CD4-positive, alpha-beta T cell treated with Interleukin-1 beta for 1 hour (primary cell): ENCODE measurements around the gene ABCC11.
A peak's percentile ranks its signal among the peaks of the same experiment; 100 is the strongest.
"Not testable (repeated sequence)": the region's sequence is repeated elsewhere in the genome, so short reads cannot be mapped to it uniquely, and the experiment has no call there.

ENCODE experiments used
- DNase-seq, 2 donors: peaks; one replicate each; pipeline ENCODE4 v3.0.0-alpha.2; 2020 to 2022

The ABCC11 gene

DNA sequence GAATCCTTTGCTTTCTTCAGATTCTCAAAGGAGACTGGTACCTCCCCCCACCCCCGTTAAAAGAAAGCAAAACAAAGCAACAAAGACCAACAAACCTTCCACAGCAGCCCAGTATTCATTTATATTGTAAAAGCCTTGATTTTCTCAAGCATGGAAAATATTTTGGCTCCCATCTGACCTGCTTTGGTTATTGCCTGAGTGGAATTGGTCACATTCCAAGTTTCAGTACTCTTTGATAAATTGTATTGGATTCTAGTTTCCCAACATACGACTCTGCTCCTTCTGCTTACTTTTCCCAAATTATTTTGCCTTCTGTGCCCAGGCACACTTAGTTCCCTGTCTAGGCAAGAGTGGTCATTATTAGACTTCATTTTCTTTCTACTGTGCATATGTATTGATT lies 1.3 kb downstream of the ABCC11 start:
- DNase-seq = no peak

DNA sequence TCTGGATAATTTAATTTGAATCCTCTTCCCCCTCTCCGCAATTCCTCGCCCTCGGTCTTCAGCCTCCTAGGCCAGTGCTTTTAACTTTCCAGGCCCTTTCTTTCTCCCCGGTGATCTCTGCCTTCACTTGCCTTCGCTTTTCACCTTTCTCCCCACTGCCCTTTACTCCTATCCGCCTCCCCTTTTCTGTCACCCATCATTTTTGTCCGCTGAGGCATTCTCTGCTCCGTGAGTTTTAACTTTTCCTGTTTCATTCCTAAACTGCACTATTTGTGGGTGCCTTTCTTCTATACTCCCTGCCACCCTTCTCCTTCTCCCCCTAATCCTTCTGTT lies 2.5 kb downstream of the ABCC11 start:
- DNase-seq = no peak

DNA sequence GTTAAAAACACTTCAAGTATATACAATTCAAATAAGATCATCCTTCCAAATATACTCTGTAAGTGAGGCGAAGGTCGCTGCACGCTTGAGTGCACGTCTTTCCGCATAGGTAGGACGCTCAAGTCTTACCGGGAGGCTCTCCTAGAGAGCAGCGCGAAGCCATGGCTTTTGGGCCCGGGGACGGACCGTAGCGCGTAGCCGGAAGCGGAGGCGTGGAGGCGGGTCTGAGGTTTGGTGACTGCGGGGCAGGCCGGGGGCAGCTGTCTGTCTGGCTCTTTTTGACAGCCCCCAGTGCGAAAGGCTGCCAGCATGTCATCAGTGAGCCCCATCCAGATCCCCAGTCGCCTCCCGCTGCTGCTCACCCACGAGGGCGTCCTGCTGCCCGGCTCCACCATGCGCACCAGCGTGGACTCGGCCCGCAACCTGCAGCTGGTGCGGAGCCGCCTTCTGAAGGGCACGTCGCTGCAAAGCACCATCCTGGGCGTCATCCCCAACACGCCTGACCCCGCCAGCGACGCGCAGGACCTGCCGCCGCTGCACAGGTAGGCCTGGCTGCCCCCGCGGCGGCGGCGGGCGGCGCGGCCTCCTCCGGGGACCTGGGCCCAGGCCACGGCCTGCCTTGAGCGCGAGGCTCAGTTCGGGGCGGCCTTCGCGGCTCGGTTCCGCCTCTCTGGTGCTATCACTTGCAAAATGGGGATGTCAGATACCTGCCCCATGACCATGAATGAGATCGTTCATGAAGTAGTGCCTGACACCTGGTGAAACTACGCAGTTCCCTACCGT lies 3.1 kb downstream of the ABCC11 start, which contains the start of gene LONP2:
TSS of gene LONP2 (plus strand) at position 221 of the 783 bp plus-strand sequence. CDS start at position 310, 89 bp downstream.
- peak; percentile 89 to 92 for DNase-seq

DNA sequence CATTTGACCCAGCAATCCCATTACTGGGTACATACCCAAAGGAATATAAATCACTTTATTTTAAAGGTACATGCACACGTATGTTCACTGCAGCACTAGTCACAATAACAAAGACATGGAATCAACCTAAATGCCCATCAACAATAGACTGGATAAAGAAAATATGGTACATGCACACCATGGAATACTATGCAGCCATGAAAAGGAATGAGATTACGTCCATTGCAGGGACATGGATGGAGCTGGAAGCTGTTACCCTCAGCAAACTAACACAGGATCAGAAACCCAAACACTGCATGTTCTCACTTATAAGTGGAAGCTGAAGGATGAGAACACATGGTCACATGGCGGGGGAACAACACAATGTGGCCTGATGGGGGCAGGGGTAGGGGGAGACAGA lies 7.2 kb downstream of the ABCC11 start:
- DNase-seq = not testable (repeated sequence)

DNA sequence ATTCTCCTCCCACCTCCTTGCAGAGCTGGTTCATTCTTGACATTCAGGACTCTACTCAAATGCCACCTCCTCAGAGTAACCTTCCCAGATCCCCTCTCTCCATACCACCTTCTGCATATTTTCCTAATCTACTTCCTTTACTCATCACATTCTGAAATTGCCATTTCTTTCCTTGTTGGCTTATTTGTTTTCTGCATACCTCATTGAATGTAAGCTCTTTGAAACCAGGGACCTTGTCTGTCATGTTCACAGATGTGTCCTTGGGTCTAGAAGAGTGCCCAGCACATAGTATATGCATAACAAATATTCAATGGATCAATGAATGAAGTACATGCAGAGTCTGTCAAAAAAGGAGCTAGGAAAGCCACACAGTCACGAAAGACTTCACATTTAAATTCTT lies 11.1 kb downstream of the ABCC11 start:
- DNase-seq = no peak

DNA sequence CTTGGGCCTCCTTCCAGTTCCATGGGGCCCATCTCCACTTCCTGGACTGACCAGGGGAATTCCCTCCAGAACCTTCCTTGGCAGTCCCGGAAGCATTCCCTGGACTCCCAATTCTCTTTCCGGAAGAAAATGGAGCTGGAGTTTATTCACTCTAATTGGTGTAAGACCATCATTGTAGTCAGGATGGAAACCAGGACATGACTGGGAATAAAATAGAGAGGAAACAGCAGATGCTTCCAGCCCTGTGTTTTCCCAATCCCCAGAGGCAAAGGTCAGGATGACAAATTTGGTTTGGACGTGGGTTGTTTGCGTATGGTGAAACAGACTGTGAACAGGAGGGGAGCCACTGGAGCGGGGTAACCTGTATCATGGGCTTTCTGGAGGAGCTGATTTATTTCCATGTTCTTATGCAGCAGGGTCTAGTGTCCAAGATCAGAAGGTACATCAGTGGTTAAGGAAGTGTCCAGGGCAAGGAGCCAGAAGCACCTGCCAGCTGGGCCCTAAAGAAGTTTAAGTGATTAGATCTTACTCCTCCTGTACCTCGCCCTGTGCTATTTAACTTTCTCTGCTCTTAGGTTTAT lies 11.7 kb downstream of the ABCC11 start:
- DNase-seq = no peak

DNA sequence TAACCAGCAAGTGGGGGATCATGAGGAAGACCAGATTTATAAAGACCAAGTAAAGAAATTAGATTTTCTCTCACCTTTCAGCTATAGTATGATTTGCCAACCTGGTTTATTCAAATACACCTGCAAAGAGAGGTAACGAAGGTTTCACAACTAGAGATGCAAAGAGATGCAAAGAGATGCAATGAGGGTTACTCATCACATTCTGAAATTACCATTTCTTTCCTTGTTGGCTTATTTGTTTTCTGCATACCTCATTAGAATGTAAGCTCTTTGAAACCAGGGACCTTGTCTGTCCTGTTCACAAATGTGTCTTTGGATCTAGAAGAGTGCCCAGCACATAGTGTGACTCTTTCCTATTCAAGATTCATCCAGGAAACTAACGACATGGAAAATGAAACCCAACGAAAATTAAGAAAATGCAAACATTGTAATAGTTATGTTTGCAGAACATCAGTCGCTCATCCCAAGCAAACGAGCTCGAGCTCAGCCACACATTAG lies 12.2 kb downstream of the ABCC11 start:
- no peak for DNase-seq

DNA sequence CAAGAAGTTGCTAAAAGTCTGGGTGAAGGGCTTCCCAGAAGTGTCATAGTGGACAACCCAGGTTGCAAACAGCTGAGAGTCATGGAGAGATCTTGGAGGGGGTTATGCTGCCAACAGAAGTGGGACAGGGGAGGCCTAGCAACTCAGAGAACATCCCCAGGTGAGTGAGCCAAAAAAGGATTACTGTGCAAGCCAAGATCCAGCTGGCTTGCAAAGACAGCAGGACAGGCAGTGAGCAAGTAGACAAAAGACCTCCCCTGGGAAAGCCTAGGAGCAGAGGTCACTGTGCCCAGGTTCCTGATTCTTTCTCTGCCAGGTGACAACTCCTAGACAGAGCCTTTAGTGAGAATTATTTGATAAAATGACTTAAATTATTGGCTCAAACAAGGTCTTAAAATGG lies 12.7 kb downstream of the ABCC11 start:
- no peak for DNase-seq

DNA sequence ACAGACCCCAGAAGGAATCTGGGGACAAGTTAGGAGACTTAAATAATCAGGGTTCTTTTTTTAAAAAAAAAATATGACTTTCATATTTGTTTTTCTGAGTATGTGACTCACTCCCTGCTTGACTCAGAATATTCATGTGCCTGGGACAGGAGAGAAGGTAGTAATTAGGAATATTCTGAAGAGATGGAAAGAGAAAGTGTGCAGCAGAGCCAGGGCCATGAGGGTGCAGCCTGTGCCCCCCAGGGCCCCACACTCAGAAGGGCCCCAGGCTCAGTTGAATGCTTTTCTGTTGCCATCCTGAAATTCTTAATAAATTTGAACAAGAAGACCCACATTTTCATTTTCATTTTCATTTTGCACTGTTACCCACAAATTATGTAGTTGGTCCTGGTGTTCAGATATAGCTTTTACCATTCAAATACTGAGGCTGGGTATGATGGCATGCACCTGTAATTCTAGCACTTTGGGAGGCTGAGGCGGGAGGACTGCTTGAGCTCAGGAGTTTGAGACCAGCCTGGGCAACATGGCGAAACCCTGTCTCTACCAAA lies 14.8 kb downstream of the ABCC11 start:
- no peak for DNase-seq

DNA sequence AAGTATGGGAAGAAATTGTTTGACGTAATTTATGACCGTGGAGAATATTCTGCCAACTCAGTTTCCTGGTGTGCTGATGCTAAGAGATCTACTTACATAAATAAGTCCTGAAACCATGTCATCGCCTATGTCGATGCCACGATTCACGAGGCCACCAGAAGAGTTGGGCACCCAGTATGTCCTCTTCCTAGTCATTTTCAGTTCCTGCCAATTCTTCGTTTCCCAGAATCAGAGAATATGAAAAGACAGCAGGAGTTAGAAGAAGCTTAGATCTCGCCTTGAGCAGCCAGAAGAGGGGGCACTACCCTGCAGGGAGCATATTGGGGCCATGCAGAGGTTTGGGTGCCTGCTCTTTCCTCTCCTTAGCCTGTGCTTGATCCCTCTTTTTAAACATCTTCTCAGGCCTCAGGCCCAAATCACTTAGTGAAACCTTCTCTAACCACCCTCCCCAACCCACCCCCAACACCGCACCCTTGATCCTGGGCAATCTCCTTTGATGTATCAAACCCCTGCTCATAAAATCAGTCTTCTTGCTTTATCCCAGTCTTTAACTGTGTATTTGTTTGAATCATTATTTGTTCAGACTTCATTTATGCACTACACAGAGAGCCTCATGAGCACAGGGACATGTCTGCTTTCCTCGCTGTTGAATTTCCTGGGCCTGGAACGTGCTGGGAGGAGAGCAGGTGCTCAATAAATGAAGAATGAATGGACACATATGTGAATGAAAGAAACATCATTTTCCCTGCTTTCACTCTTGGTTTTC lies 15.4 kb downstream of the ABCC11 start:
- peak; percentile 5 to 12 for DNase-seq

DNA sequence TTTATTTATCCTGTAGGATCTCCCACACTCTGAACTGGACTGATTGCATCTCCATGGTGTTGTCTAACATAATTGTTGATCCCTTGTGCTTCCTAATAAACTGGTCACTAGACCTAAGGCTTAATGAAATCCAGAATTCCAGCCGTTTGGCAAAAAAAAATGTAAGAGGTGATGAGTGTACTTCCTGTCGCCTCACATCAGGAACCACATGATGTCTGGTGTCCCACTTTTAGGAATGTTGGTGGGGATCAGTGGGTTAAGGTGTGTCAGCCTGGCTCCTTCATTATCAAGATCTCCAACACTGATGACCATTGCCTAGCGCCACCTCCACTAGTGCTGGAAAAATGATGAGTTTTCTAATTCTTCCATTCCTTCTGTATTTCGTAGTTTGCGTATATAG lies 21.9 kb downstream of the ABCC11 start:
- DNase-seq = no peak

DNA sequence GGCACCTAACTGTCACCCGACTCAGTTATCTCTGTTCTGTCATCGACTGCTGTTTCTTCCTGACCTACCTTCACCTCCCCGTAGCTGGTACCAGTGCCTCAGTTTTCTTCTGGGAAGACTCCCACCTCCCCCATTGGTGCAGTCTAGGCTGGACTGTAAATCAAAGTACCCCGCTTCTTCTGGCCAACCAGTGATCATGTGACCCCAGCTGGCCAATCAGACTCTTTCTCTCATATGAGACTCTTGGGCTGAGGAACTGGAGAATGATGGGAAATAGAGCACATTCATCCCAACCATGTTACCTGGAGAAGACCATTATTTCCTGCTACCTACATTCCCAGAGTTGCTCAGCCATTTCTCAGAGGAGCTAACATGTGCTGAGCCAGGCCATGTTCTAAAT lies 23.8 kb downstream of the ABCC11 start:
- DNase-seq = no peak

DNA sequence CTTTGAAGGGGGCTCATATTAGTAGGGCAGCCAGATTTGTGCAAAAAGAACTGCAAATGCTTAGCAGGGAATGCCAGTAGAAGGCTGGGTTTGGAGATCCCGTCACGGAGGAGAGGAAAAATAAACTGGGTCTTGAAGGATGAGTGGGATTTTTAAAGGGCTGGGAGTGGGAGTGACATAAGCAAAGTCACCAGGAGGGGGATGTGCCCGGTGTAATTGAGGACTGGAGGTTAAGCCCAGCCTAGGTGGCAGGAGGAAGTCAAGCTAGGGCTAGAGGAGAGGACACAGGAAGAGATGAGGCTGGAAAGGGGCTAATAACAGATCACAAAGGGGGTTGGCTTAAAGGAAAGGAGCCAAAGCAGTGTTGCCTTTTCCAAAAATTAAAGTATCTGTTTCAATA lies 26.4 kb downstream of the ABCC11 start:
- DNase-seq = no peak

DNA sequence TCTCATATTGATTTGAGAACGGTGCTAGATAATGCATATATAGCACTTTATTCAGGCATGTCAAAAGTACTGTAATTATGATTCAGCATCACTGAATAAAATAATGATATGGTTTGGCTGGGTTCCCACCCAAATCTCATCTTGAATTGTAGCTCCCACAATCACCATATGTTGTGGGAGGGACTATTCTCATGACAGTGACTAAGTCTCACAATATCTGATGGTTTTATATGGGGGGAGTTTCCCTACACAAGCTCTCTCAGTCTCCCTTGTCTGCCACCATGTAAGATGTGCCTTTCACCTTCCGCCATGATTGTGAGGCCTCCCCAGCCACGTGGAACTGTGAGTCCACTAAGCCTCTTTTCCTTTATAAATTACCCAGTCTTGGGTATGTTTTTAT lies 28.9 kb downstream of the ABCC11 start:
- DNase-seq = no peak

DNA sequence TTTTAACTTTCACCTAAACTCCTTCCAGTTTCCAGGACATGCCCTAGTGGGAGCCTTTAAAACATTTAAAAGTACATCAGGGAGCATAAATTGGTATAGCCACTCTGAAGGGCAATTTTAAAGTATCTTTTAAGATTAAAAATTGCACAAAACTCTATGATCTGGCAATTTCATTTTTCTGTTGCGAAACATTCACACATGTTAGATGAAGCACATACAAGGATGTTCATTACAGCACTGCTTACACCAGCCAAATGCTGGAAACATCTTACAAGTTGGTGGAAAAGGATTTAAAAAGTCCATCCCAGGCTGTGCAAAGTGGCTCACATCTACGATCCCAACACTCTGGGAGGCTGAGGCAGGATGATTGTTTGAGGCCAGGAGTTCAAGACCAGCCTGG lies 29.6 kb downstream of the ABCC11 start:
- no peak for DNase-seq

DNA sequence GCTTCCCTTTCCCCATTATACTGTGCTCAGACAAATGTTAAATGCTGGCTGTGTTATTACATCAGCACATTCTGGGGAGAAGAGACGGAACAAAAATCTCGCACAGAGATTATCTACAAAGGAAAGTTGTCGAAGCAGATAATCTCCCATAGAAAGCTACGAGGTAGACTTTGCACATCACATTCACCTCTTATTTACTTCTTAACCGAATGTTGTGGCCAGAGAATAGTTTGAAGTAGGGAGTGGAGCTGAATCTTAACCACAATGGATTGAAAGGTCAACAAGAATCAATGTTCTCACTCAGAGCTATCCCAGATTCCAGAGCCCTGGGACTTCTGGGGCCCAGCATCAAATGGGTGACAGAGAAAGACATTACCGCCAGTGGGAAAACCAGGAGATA lies 31.6 kb downstream of the ABCC11 start:
- no peak for DNase-seq

DNA sequence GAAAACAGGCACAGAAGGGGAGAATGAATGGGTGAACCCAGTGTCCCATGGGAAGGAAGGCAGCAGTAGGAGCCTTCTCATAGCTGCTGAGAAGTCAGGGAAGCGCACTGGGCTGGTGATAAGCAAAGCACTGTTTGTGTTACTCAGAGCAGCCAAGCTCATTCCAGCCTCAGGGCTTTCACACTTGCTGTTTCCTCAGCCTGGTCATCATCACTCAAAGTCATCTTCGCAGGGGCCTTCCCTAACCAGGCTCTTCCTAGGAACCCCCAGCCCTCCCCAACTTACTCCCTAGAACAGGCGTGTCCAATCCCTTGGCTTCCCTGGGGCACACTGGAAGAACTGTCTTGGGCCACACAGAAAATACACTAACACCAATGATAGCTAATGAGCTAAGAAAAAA lies 35.3 kb downstream of the ABCC11 start:
- DNase-seq = no peak

DNA sequence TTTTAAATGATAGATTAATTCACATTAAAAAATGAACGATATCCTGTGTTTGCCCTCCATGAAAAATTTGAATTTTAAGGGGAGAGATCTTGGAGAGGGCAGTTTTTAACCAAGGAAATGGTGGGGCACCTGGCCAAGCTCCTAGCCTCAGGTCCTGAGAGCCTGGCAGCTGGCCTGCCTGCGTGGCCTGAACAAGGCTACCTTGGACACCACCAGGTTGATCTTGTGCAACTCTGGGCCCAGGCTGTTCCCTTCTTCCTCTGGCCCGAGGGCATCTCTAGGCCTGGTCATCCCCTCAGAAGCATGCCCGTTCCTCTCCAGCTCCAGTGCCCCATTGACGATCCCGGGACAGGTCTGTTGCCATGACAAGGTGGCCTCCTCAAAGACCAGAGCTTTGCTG lies 36.6 kb downstream of the ABCC11 start:
- DNase-seq = no peak

DNA sequence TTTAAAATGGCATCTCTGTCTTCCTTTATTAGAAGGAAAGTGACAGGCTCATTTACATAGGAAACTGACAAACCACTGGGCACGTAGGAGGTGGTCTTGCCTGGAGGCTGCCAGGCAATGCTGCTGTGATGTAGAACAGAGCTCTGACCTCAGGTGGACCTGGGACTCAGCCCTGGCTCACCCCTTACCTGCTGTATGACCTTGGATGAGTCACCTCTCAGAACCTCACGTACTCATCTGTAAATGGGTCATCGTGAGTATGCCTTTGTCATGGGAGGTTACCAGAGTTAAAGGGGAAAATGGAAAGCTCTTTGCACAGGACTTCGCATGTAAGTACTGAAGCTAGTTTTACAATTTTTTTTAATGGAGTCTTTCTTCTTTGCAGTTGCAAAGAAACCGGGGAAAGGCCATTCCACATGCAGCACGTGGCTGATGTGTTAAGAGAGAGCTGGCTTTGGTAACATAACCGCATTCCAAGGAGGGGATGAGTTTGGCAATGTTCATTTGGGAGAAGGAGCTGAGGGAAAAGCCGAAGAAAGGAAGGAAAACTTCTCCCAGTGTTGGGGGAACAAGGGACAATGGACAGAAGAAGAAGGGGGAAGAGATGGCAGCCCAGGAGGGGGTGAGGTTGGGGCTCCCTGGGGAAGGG lies 40.6 kb downstream of the ABCC11 start:
- no peak for DNase-seq

DNA sequence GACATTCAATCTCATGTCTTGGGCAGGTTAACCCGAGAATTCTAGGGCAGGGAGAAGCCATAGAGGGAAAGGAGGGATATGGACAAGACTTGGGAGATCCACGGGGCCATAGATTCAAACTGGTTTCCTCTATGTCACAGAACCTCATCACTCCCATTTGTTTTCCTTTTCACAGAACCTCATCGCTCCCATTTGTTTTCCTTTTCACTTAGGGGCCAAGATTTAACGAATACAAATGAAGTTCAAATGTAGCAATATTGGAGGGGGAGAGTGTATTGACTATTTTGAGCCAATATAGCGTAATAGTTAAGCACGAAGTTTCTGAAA lies 42.6 kb downstream of the ABCC11 start:
- DNase-seq = no peak

DNA sequence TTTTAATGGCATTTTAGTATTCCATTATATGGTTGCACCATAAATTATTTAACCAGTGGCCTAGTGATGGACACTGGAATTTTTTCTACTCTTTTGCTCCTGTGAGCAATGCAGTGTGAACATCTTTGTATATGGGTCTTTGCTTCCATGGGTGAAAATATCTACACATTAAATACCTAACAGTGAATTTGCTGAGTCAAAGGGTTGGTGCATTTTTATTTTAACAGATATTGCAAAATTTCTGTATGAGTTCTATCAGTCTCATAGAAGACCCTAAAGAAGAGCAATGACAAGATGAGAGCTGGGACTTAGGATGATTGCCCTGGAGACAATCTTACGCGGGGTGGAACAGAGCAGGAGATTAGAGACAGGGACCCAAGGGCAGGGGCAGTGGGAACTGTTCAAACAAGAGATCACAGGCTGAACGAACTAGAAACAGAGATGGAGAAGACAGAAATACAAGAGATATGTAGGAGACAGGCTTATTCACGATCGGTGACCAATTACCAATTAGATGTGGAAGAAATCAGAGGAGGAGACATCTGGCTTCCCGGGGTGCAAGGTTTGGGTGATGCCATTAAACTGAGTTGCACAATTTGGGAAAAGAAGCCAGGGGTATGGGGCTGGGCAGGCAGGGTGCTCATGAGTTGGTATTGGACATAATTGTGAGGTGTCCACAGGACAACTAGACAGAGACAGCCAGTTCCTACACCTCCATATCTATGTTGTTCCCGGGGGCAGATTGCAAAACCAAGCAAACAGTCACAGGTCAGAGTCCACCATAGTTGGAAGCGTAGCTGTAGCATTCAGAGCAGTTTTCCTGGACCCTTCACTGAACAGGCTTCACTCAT lies 43.1 kb downstream of the ABCC11 start:
- no peak for DNase-seq

DNA sequence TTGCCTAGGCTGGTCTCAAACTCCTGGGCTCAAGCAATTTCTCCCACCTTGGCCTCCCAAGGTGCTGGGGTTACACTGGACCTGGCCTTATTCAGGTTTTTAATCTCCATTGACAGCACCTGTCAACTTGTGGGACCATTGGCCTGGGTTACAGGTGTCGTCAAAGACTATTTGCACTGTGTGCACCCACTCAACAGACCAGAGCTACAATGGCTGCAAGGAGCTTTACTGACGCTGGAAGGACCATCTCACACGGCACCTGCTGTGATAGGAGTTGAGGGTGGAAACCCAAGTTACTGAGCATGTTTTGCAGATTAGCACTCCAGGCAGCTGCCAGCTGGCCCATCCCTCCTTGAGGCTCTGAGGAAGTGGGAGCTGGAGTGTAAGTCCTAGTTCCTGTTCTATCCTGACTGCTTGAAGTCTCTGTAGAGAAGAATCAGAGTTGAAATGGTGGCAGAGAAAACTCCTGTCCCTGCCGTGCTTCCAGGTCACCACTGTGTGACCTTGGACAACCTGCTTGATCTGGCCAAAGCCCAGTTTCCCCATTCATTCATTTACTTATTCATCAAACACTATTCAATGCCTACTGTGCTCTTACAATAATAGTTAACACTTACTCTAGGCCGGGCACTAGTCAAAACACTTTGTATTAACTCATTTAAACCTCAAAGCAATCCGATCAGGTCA lies 45.7 kb downstream of the ABCC11 start:
- no peak for DNase-seq
